WERI-Rb-1 (cell line): ENCODE results near the gene PTPRN2.

Experiments
- DNase-seq: peaks from one replicate; pipeline ENCODE4 v3.0.0-alpha.2; 2020
- H3K27ac ChIP-seq: fragments of 250-450 bp; sonication (Bioruptor Pico); 2 replicates; pipeline ENCODE4 v1.5.1; 2020; ENCODE audit warnings: mild to moderate bottlenecking, moderate library complexity
- H3K27me3 ChIP-seq: fragments of 250-450 bp; sonication (Bioruptor Pico); 2 replicates; pipeline ENCODE4 v1.5.1; 2021; ENCODE audit warnings: mild to moderate bottlenecking, low read depth, moderate library complexity; ENCODE audit not compliant: insufficient read depth, severe bottlenecking
- H3K36me3 ChIP-seq: fragments of 250-450 bp; sonication (Bioruptor Pico); 2 replicates; pipeline ENCODE4 v1.5.1; 2020; ENCODE audit warnings: mild to moderate bottlenecking, moderate library complexity
- H3K4me3 ChIP-seq: 2 replicates; pipeline ENCODE4 v1.5.1; 2011; ENCODE audit warnings: low read depth, mild to moderate bottlenecking, control low read depth, low read length
- H3K9me3 ChIP-seq: fragments of 250-450 bp; sonication (Bioruptor Pico); 2 replicates; pipeline ENCODE4 v1.5.1; 2021; ENCODE audit warnings: mild to moderate bottlenecking, moderate library complexity; ENCODE audit not compliant: severe bottlenecking
- CTCF ChIP-seq: IDR thresholded peaks from 2 replicates; pipeline ENCODE4 v1.5.1; 2011; ENCODE audit warnings: low read depth, mild to moderate bottlenecking, control low read depth, inconsistent platforms, low read length

Gene PTPRN2

GRCh38 chr7:158094046-158094445 lies 493.6 kb downstream of the PTPRN2 start:
- Histone ChIP-seq H3K27ac (no peak overlapping the region), H3K36me3 (no peaks in the 10 kb centered on the region), H3K4me3 (no peak overlapping the region), H3K9me3 (no peaks in the 10 kb centered on the region), H3K27me3 (no peaks in the 10 kb centered on the region)
- DNase-seq: no peak
- TF ChIP-seq CTCF: no peak

GRCh38 chr7:158093156-158093796 lies 494.3 kb downstream of the PTPRN2 start:
- no peak for TF ChIP-seq CTCF
- Histone ChIP-seq H3K36me3 (no peaks in the 10 kb centered on the region), H3K9me3 (no peaks in the 10 kb centered on the region), H3K4me3 (no peak overlapping the region), H3K27ac (no peak overlapping the region), H3K27me3 (no peaks in the 10 kb centered on the region)
- DNase-seq: no peak

GRCh38 chr7:158087196-158087595 lies 500.4 kb downstream of the PTPRN2 start:
- H3K36me3 ChIP-seq: no peaks in the 10 kb centered on the region
- H3K27me3 ChIP-seq: no peaks in the 10 kb centered on the region
- TF ChIP-seq CTCF: no peak
- H3K27ac ChIP-seq: no peak overlapping the region
- H3K9me3 ChIP-seq: no peaks in the 10 kb centered on the region
- DNase-seq: no peak
- H3K4me3 ChIP-seq: no peak overlapping the region

GRCh38 chr7:158085741-158086695 lies 501.6 kb downstream of the PTPRN2 start:
- H3K9me3 ChIP-seq: no peaks in the 10 kb centered on the region
- H3K4me3 ChIP-seq: no peak overlapping the region
- H3K36me3 ChIP-seq: no peaks in the 10 kb centered on the region
- H3K27me3 ChIP-seq: no peaks in the 10 kb centered on the region
- no peak for DNase-seq
- no peak overlapping the region for H3K27ac ChIP-seq
- no peak for TF ChIP-seq CTCF

GRCh38 chr7:158084555-158084954 lies 503.1 kb downstream of the PTPRN2 start:
- no peak for TF ChIP-seq CTCF
- Histone ChIP-seq H3K27me3 (no peaks in the 10 kb centered on the region), H3K27ac (no peak overlapping the region), H3K4me3 (no peak overlapping the region), H3K9me3 (no peaks in the 10 kb centered on the region), H3K36me3 (no peaks in the 10 kb centered on the region)
- DNase-seq: no peak
